8988T (cell line): ENCODE measurements around the gene BMP5.

ENCODE experiments used
- DNase-seq: peaks from one replicate; pipeline ENCODE4 v3.0.0; 2011

The BMP5 gene

GRCh38 chr6:55870181-55870813 is 5.1 kb downstream of the BMP5 start:
- no peak for DNase-seq

- no peak for DNase-seq
Observed at GRCh38 chr6:55869674-55870073, 5.7 kb downstream of the BMP5 start.

- DNase-seq, result no peak
Observed at GRCh38 chr6:55868771-55869479, 6.5 kb downstream of the BMP5 start.

- DNase-seq, result no peak
Observed at GRCh38 chr6:55868176-55868575, 7.2 kb downstream of the BMP5 start.

GRCh38 chr6:55866128-55866527 is 9.3 kb downstream of the BMP5 start:
- no peak for DNase-seq

- no peak for DNase-seq
Observed at GRCh38 chr6:55853008-55854001, 22.1 kb downstream of the BMP5 start.

- DNase-seq, result no peak
Observed at GRCh38 chr6:55841341-55841740, 34.0 kb downstream of the BMP5 start.

GRCh38 chr6:55839080-55839479 is 36.3 kb downstream of the BMP5 start:
- DNase-seq, result no peak

GRCh38 chr6:55836945-55837344 is 38.4 kb downstream of the BMP5 start:
- no peak for DNase-seq

- DNase-seq, result no peak
Observed at GRCh38 chr6:55836481-55836880, 38.9 kb downstream of the BMP5 start.

GRCh38 chr6:55835220-55835619 is 40.2 kb downstream of the BMP5 start:
- no peak for DNase-seq

GRCh38 chr6:55833284-55833683 is 42.1 kb downstream of the BMP5 start:
- DNase-seq, result no peak

GRCh38 chr6:55827818-55828522 is 47.4 kb downstream of the BMP5 start:
- DNase-seq, result no peak

- no peak for DNase-seq
Observed at GRCh38 chr6:55826941-55827340, 48.4 kb downstream of the BMP5 start.

- DNase-seq, result no peak
Observed at GRCh38 chr6:55825402-55826051, 49.9 kb downstream of the BMP5 start.

GRCh38 chr6:55822815-55823214 is 52.6 kb downstream of the BMP5 start:
- no peak for DNase-seq

GRCh38 chr6:55822005-55822404 is 53.4 kb downstream of the BMP5 start:
- DNase-seq, result no peak

- no peak for DNase-seq
Observed at GRCh38 chr6:55820696-55821095, 54.7 kb downstream of the BMP5 start.

GRCh38 chr6:55819811-55820210 is 55.6 kb downstream of the BMP5 start:
- no peak for DNase-seq

- DNase-seq, result no peak
Observed at GRCh38 chr6:55818482-55818881, 56.9 kb downstream of the BMP5 start.

GRCh38 chr6:55812509-55812908 is 62.9 kb downstream of the BMP5 start:
- DNase-seq, result no peak

- no peak for DNase-seq
Observed at GRCh38 chr6:55811074-55811473, 64.3 kb downstream of the BMP5 start.
